Gastroesophageal sphincter (tissue), 4 donors: Measurements from ENCODE around the gene SGIP1. TPM values are rescaled to one million over a fixed set of nuclear protein-coding genes. Genes with fewer than 3 reads are reported as not detected.
A peak's percentile ranks its signal among the peaks of the same experiment; 100 is the strongest.

Source experiments
- ATAC-seq: fragments of 150-250 bp; one replicate; pipeline ENCODE4 v1.9.1; 2016; ENCODE audit warnings: mild to moderate bottlenecking, moderate library complexity
- H3K27ac ChIP-seq, 4 donors: fragments of 200-600 bp; sonication (generic) in 3 of 4; 1 replicate in 3 of 4; 2 replicates in 1 of 4; pipeline ENCODE4 v1.5.1; 2016 to 2019
- H3K27me3 ChIP-seq: fragments of 200-600 bp; sonication (generic); one replicate; pipeline ENCODE4 v1.5.1; 2019
- H3K36me3 ChIP-seq, 2 donors: fragments of 200-600 bp; sonication (generic); one replicate each; pipeline ENCODE4 v1.5.1; 2019; ENCODE audit warnings: control low read depth in 1 of 2
- H3K4me1 ChIP-seq, 3 donors: fragments of 200-600 bp; sonication (generic); 1 replicate in 2 of 3; 2 replicates in 1 of 3; pipeline ENCODE4 v1.5.1; 2016 to 2019; ENCODE audit warnings: control low read depth in 2 of 3
- H3K4me3 ChIP-seq, 2 donors: fragments of 200-600 bp; sonication (generic); one replicate each; pipeline ENCODE4 v1.5.1; 2019; ENCODE audit warnings: mild to moderate bottlenecking in 1 of 2, moderate library complexity in 1 of 2
- H3K9me3 ChIP-seq, 3 donors: fragments of 200-600 bp; sonication (generic); one replicate each; pipeline ENCODE4 v1.5.1; 2017 to 2019; ENCODE audit warnings: control low read depth in 2 of 3
- CTCF ChIP-seq, 4 experiments: fragments of 200-600 bp in 2 of 4; fragments of 450-650 bp in 2 of 4; sonication (generic) in 1 of 4; IDR thresholded peaks; one replicate each; pipeline ENCODE4 v1.5.1; 2017 to 2019; ENCODE audit warnings: antibody characterized with exemption in 4 of 4, mild to moderate bottlenecking in 2 of 4, moderate library complexity in 2 of 4
- EP300 ChIP-seq: sonication (generic); formaldehyde crosslinking; IDR thresholded peaks from one replicate; pipeline ENCODE4 v1.6.1; 2017; ENCODE audit warnings: antibody characterized with exemption, mild to moderate bottlenecking
- POLR2A ChIP-seq, 2 donors: fragments of 450-650 bp; IDR thresholded peaks; one replicate each; pipeline ENCODE4 v1.6.1; 2017; ENCODE audit warnings: antibody characterized with exemption in 2 of 2, mild to moderate bottlenecking in 2 of 2, moderate library complexity in 1 of 2
- POLR2AphosphoS5 ChIP-seq: sonication (generic); formaldehyde crosslinking; IDR thresholded peaks from one replicate; pipeline ENCODE4 v1.6.1; 2017; ENCODE audit warnings: antibody characterized with exemption
- WGBS, 2 donors: methylation state at CpG; one replicate each; pipeline ENCODE4 v1.1.5; 2018; ENCODE audit warnings: low coverage in 1 of 2; 5-methylcytosine and 5-hydroxymethylcytosine counted together
- total RNA-seq, 4 donors: library from RNA; depleted of rRNA; stranded (reverse); fragments of >200 nt; gene quantifications; one replicate each; pipeline ENCODE4 v1.1.0, GENCODE V29; 2016

SGIP1 gene
- total RNA-seq, 4 donors from 2014 or later = 6.5 to 14.0 (median 10.7) TPM

GRCh38 chr1:66570196-66570595 lies 36.2 kb downstream of the SGIP1 start:
- H3K27ac ChIP-seq = no peak overlapping the region
- H3K4me3 ChIP-seq = no peak overlapping the region
- TF ChIP-seq POLR2A (IDR thresholded peaks at IDR 0.05) (no peak), POLR2AphosphoS5 (no peak), EP300 (no peak)
- no peaks in the 10 kb centered on the region for H3K36me3 ChIP-seq
- ATAC-seq = no peak
- H3K4me1 ChIP-seq = no peaks in the 10 kb centered on the region
- no peaks in the 10 kb centered on the region for H3K27me3 ChIP-seq
- H3K9me3 ChIP-seq = no peaks in the 10 kb centered on the region

- Histone ChIP-seq H3K4me1 (peaks cover 0 to 5% (median 0%) of the 10 kb centered on the region in 3 donors), H3K27ac (no peak overlapping the region), H3K4me3 (no peak overlapping the region), H3K36me3 (no peaks in the 10 kb centered on the region), H3K9me3 (no peaks in the 10 kb centered on the region), H3K27me3 (no peaks in the 10 kb centered on the region)
- no peak for ATAC-seq
- 25 to 79% methylated on average over 1 of the region's 1 CpG for WGBS, 2 donors
- TF ChIP-seq POLR2A (IDR thresholded peaks at IDR 0.05) = no peak
- TF ChIP-seq EP300 = no peak
- no peak for TF ChIP-seq CTCF (IDR thresholded peaks at IDR 0.05)
- no peak for TF ChIP-seq POLR2AphosphoS5
These were observed 37.8 kb downstream of the SGIP1 start for GRCh38 chr1:66571789-66572188.

DNA sequence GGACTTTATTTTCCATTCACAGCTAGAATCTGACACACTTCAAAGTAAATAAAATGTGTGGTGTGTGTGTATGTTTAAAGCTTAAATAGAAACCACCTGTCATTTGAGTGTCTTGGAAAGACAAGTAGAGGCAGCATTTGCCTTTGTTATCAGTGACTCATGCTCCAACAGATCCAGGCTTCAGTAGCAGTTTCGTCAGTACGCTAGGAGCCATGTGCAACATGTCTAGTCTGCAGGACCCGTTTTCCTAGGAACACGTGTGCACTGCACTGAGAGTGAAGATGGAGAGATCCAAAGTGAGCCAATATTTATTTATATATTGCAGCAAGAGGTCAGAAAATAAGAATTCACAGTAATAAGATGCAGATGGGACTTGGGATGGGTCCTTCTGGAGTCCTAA lies 41.8 kb downstream of the SGIP1 start:
- no peaks in the 10 kb centered on the region for H3K9me3 ChIP-seq
- H3K4me3 ChIP-seq = no peak overlapping the region
- TF ChIP-seq POLR2A (IDR thresholded peaks at IDR 0.05) (no peak), CTCF (IDR thresholded peaks at IDR 0.05) (no peak), EP300 (no peak), POLR2AphosphoS5 (no peak)
- no peak overlapping the region for H3K27ac ChIP-seq
- H3K4me1 ChIP-seq = peaks cover 0 to 12% (median 0%) of the 10 kb centered on the region in 3 donors
- WGBS, 2 donors = 41 to 48% methylated on average over 4 of the region's 4 CpGs
- no peaks in the 10 kb centered on the region for H3K27me3 ChIP-seq
- ATAC-seq = peak; percentile 50
- H3K36me3 ChIP-seq = no peaks in the 10 kb centered on the region

DNA sequence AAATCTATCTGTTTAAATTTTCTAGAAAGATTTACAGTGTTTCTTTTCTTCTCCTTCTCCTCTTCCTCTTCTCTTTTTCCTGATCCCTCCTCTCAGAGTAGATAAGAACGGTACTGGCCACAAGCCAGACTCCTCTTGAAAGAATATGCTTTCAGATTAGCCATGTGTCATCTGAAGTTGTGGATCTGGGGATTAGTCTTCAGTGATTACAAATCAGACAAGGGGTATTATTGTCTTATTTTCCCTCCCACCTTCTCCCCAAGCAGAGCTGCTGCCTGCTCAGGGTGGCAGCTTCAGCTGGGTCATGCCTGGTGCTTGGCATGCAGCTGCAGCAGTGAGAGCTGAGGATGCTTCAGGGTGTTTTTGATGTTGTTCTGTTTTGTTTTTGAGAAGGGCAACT lies 42.7 kb downstream of the SGIP1 start:
- no peak overlapping the region for H3K27ac ChIP-seq
- TF ChIP-seq EP300 (no peak), POLR2AphosphoS5 (no peak), CTCF (IDR thresholded peaks at IDR 0.05) (no peak), POLR2A (IDR thresholded peaks at IDR 0.05) (no peak)
- H3K4me3 ChIP-seq = no peak overlapping the region
- ATAC-seq = no peak
- no peaks in the 10 kb centered on the region for H3K9me3 ChIP-seq
- H3K36me3 ChIP-seq = no peaks in the 10 kb centered on the region
- peaks cover 0 to 12% (median 0%) of the 10 kb centered on the region in 3 donors for H3K4me1 ChIP-seq
- WGBS, 2 donors = 33 to 60% methylated on average over 1 of the region's 1 CpG
- no peaks in the 10 kb centered on the region for H3K27me3 ChIP-seq

DNA sequence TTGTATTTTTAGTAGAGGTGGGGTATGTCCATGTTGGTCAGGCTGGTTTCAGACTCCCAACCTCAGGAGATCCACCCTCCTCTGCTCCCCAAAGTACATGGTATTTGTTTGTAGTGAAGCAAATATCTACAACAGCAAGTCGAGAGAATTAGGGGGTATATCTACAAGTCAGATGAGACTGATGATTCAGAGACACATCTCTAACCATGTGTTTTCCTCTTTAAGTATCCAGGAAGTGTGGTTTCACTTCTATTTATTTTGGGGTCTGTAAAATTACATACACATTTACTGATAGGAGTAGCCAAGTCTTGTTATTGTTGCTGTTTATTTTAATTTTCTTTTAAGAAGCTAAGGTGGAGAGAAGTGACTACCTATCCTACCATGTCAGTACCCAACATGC lies 44.9 kb downstream of the SGIP1 start:
- peaks cover 0 to 12% (median 0%) of the 10 kb centered on the region in 3 donors for H3K4me1 ChIP-seq
- WGBS, 2 donors = 42% methylated on average over 1 of the region's 1 CpG; no CpG with 5 or more reads in 1 of the 2 donors
- no peaks in the 10 kb centered on the region for H3K9me3 ChIP-seq
- no peak for ATAC-seq
- no peaks in the 10 kb centered on the region for H3K36me3 ChIP-seq
- H3K27ac ChIP-seq = no peak overlapping the region
- H3K4me3 ChIP-seq = no peak overlapping the region
- TF ChIP-seq POLR2AphosphoS5 (no peak), EP300 (no peak), CTCF (IDR thresholded peaks at IDR 0.05) (no peak), POLR2A (IDR thresholded peaks at IDR 0.05) (no peak)
- no peaks in the 10 kb centered on the region for H3K27me3 ChIP-seq
